Bone marrow (tissue), 2 donors: ENCODE measurements around the gene PHF20.
"Not testable (repeated sequence)": the region's sequence is repeated elsewhere in the genome, so short reads cannot be mapped to it uniquely, and the experiment has no call there.

Experiments used
- DNase-seq, 2 donors: peaks; one replicate each; lab custom pipeline; 2025; lab: John Stamatoyannopoulos, UW

The PHF20 gene

GRCh38 chr20:35929301-35929700 lies 157.5 kb downstream of the PHF20 start:
- no peak for DNase-seq

GRCh38 chr20:35934050-35934449 lies 162.2 kb downstream of the PHF20 start:
- DNase-seq = no peak

GRCh38 chr20:35939264-35939663 lies 167.4 kb downstream of the PHF20 start:
- no peak for DNase-seq

- DNase-seq = no peak
These were observed 169.8 kb downstream of the PHF20 start for GRCh38 chr20:35941620-35942019.

DNA sequence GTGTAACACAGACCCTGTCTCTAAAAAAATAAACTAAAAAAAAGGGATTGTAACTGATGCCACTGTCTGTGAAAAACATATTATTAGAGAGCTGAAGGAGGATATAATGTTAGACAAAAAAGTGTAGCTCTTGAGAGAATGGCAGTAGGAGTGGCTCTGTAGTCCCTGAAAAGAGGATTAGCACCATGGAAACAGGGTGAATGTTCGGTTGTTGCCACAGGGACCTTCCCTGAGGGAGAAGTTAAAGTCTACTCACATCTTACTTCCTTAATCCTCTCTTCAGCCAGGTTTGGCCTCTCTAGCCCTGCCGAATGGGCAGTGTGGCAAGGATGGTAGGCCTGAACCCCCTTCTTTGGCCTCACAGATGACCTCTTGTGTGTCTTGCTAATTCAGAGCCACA lies 170.4 kb downstream of the PHF20 start:
- no peak for DNase-seq

DNA sequence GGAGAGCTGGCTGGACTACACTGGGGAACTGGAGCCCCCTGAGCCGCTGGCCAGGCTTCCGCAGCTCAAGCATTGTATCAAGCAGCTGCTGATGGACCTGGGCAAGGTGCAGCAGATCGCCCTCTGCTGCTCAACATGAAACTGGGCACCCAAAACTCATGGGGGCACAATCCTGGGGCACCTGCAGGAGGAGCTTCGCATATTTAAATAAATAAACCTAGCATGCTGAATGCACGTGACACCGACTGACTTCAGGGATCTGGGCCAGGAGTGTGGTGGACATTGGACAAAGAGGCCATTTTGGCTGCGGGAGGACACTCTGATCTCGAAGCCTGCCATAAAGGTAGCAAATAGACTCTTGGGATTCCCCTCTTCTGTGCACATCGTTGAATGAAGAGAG lies 175.7 kb downstream of the PHF20 start:
- DNase-seq = no peak

DNA sequence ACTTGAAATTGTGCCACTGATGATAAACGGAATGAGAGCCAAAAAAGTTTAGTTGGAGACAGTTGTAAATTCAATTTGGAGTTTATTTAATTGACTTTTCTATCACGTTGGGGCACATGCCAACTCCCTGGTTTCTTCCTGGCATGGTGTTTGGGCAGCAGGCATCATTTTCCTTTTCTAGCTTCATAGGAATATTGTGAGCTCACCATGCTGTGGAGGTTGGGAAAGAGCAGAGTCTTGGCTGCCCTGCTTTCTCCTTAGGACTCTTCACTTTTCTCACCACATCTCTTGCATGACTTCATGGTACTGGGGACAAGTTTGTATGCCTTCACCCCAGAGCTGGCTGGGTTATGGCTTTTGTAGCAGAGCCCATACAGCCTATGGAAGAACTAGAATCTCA lies 176.1 kb downstream of the PHF20 start:
- no peak for DNase-seq

GRCh38 chr20:35950093-35950492 lies 178.3 kb downstream of the PHF20 start:
- no peak for DNase-seq

DNA sequence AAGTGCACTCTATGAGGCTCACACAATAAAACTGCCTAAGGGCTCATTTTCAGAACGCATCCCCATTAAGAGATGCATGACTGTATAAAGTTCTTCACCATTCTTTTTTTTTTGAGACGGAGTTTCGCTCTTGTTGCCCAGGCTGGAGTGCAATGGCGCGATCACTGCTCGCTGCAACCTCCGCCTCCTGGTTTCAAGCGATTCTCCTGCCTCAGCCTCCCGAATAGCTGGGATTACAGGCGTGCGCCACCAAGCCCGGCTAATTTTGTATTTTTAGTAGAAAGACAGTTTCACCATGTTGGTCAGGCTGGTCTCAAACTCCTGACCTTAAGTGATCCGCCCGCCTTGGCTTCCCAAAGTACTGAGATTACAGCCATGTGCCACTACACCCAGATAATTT lies 180.3 kb downstream of the PHF20 start:
- not testable (repeated sequence) for DNase-seq

DNA sequence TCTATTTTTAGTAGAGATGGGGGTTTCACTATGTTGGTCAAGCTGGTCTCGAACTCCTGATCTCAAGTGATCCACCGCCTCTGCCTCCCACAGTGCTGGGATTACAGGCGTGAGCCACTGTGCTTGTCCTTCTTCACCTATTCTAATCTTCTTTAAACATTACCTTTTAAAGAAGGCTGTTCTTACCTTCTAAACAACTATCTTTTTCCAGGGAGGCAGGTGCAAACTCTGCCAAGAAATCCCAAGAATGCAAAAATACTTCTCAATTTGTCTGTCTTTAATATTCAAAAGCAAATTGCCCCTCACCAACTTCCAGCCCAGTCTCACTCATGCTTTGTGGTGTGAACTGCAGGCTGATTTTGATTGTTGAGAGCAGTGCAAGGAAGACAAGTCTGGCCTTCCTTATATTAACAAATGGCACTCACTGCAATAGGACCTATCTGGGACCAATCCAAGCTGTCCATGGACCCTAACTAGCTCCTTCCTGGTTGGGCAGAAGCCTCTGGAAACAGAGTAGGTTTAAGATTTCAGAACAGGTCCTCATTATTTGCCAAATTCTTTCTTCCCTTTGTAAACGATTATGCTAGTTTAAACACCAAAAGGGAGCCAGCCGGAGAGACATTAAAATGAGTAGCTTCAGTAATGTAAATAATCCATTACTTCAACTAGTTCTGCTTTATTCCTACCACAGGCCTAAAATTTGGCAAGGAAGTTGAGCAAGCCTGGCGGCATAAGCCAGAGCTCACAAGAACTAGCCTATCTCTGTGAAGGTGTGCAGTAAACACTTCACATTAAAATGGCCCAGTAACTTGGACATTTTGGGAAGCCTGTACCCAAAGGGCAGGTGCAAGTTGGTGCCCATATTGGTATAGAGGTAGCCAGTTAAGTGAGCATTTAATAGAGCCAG lies 180.9 kb downstream of the PHF20 start:
- DNase-seq = peak in 1 of 2 donors; percentile 16

GRCh38 chr20:35953387-35954199 lies 181.8 kb downstream of the PHF20 start:
- DNase-seq = peak in 1 of 2 donors; percentile 48

- peak; percentile 87 to 92 for DNase-seq
These were observed 182.5 kb downstream of the PHF20 start, which contains the start of gene SCAND1 for GRCh38 chr20:35954200-35954906. TSS of gene SCAND1 (minus strand) at chr20:35954502. CDS start at chr20:35954284, 218 bp downstream.

DNA sequence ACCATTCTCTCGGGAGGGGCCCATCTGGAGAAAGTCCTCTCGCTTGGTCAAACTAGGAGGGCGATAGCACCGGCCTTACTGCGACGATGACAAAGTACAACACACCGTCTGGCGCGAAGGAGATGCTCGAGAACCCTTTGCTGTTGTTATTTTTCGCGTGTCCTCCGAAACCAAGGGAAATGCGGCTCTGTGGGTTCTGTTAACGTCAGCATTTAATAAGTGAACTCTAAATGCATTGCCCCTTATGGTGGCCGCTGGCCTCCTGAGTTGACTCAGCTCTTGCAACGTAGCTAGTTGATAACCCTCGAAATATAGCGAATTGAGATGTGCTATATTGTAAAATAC lies 183.1 kb downstream of the PHF20 start:
- DNase-seq = no peak

DNA sequence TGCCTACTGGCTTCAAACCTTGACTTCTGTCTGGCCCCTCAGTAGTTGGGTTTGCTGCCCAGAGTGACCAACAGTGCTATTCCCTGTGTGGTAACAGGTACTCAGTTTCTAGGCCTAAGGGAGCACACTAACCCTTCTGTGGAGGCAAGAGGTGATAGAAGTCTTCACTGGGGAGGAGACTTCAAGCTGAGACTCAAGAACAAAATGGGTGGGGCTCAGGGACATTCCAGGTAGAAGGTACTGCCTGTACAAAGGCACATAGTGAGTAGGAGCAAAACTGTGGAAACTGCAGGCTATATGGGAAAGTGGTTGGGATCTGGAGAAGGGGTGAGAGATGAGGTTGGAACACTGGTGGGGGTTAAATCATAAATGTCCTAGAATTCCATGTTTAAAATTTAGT lies 184.8 kb downstream of the PHF20 start:
- no peak for DNase-seq

DNA sequence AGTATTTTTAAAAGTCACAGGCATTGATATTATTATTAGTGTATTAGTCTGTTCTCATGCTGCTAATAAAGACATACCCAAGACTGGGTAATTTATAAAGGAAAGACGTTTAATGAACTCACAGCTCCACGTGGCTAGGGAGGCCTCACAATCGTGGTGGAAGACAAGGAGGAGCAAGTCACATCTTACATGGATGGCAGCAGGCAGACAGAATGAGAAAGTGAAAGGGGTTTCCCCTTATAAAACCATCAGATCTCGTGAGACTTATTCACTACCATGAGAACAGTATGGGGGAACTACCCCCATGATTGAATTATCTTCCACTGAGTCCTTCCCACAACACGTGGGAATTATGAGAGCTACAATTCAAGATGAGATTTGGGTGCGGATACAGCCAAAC lies 187.5 kb downstream of the PHF20 start:
- not testable (repeated sequence) for DNase-seq

- no peak for DNase-seq
These were observed 192.1 kb downstream of the PHF20 start for GRCh38 chr20:35963878-35964277.

- DNase-seq = no peak
These were observed 196.3 kb downstream of the PHF20 start, which contains the start of gene CNBD2 for GRCh38 chr20:35967979-35968640. TSS of gene CNBD2 (plus strand) at chr20:35968590. CDS start at chr20:35968763, 173 bp downstream.

- DNase-seq = no peak
These were observed 197.1 kb downstream of the PHF20 start for GRCh38 chr20:35968930-35969329.

DNA sequence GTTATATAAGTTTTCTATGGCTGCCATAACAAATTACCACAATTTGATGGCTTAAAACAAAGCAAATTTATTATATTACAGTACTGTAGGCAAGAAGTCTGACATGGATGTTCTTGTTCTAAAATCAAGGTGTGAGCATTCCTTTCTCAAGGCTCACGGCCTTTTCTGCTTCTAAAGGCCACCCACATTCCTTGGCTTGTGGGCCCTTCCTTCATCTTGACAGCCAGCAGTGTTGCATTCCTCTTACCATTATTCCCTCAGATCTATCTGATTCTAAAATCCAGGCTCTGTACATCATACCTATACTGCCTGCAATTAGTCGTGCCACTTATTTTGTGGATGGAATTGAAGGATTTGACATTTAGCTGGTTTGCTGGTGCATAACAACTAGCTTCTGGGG lies 200.2 kb downstream of the PHF20 start:
- no peak for DNase-seq

DNA sequence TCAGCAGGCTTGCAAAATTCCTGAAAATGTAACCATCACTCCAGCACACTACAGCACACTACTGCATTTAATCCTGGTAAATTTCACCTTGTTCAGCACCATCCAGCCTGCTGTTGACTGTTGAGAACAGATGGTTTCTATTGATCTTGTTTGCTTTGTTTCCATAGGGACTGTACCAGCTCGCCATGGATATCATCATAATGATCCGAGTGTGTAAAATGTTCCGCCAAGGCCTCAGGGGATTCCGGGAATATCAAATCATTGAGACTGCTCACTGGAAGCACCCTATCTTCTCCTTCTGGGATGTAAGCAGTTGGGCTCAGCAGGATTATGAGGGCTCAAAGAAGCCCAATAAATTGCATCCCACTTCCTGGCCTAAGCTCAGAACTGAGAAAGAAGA lies 200.6 kb downstream of the PHF20 start:
- no peak for DNase-seq

DNA sequence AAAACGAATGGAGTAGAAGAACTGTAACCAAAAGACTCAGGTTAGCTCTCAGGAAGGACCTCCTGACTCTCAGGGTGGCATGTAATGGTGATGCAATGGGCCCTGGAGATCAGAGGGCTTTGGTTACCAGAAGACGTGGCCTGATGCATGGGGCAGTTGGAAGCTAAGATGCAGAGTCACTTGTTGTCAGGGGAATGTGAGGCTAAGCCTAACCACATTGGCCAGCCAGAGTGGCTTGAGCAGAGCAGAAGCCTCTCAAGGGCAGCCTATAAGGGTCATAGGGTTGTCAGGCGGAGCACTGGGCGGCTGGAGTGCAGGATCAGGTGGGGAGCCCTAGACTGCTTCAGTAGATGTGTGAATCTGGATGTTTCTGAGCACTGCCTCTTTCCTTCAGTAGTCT lies 202.4 kb downstream of the PHF20 start:
- DNase-seq = no peak
